HCT116 (cell line): ENCODE results near the gene PRSS36.

ENCODE experiments used
- ELF1 ChIP-seq: IDR thresholded peaks from 2 replicates; pipeline ENCODE4 v1.6.1; 2012; ENCODE audit warnings: low read depth, borderline replicate concordance
- EZH2 ChIP-seq: fragments of 200-600 bp; sonication (generic); IDR thresholded peaks from 2 replicates; pipeline ENCODE4 v1.6.1; 2017; ENCODE audit warnings: antibody characterized with exemption, mixed run types
- EZH2phosphoT487 ChIP-seq: fragments of 200-600 bp; IDR thresholded peaks from 2 replicates; pipeline ENCODE4 v1.6.1; 2018; ENCODE audit warnings: antibody characterized with exemption, borderline replicate concordance
- JUND ChIP-seq: IDR thresholded peaks from 2 replicates; pipeline ENCODE4 v1.6.1; 2012
- POLR2A ChIP-seq: IDR thresholded peaks from 2 replicates; pipeline ENCODE4 v1.7.0; 2011; ENCODE audit warnings: borderline replicate concordance; ENCODE audit not compliant: insufficient read depth, insufficient read length; ENCODE audit errors: extremely low read depth
- POLR2AphosphoS5 ChIP-seq: IDR thresholded peaks from 2 replicates; pipeline ENCODE4 v1.6.1; 2011; ENCODE audit warnings: mild to moderate bottlenecking, low read depth, low read length, moderate library complexity
- RAD21 ChIP-seq: IDR thresholded peaks from 2 replicates; pipeline ENCODE4 v1.6.1; 2012; ENCODE audit warnings: low read depth, mild to moderate bottlenecking
- SIN3A ChIP-seq: IDR thresholded peaks from 2 replicates; pipeline ENCODE4 v1.6.1; 2012; ENCODE audit warnings: low read depth
- SRF ChIP-seq: IDR thresholded peaks from 2 replicates; pipeline ENCODE4 v1.6.1; 2012; ENCODE audit warnings: low read depth
- YY1 ChIP-seq: IDR thresholded peaks from 2 replicates; pipeline ENCODE4 v1.6.1; 2011; ENCODE audit warnings: low read length, low read depth, moderate library complexity, mild to moderate bottlenecking; ENCODE audit not compliant: insufficient replicate concordance; ENCODE audit errors: extremely low read depth
- ZFX ChIP-seq: fragments of 450-650 bp; IDR thresholded peaks from 2 replicates; pipeline ENCODE4 v1.6.1; 2017
- TF ChIP-seq, protein P1 (sequence below), 3 experiments: fragments of 200-600 bp in 1 of 3; sonication (generic) in 1 of 3; IDR thresholded peaks in 2 of 3; conservative IDR thresholded peaks in 1 of 3; 2 replicates each; pipeline ENCODE4 v1.5.1; 2012 to 2017; ENCODE audit warnings: low read depth in 2 of 3, low read length in 2 of 3, antibody characterized with exemption in 1 of 3, borderline replicate concordance in 1 of 3, control low read depth in 1 of 3, mild to moderate bottlenecking in 1 of 3, mixed read lengths in 1 of 3, mixed run types in 1 of 3, moderate library complexity in 1 of 3; ENCODE audit not compliant: insufficient read depth in 1 of 3
- TF ChIP-seq, protein P2 (sequence below): IDR thresholded peaks from 2 replicates; pipeline ENCODE4 v1.6.1; 2011; ENCODE audit warnings: mild to moderate bottlenecking, low read length, moderate library complexity; ENCODE audit not compliant: insufficient replicate concordance; ENCODE audit errors: extremely low read depth
- TF ChIP-seq, protein P3 (sequence below): IDR thresholded peaks from 2 replicates; pipeline ENCODE4 v1.6.1; 2012; ENCODE audit warnings: low read depth

GRCh38 chr16:31187808-31188189 lies 37.9 kb upstream of the PRSS36 start:
- TF ChIP-seq, protein P1, sequence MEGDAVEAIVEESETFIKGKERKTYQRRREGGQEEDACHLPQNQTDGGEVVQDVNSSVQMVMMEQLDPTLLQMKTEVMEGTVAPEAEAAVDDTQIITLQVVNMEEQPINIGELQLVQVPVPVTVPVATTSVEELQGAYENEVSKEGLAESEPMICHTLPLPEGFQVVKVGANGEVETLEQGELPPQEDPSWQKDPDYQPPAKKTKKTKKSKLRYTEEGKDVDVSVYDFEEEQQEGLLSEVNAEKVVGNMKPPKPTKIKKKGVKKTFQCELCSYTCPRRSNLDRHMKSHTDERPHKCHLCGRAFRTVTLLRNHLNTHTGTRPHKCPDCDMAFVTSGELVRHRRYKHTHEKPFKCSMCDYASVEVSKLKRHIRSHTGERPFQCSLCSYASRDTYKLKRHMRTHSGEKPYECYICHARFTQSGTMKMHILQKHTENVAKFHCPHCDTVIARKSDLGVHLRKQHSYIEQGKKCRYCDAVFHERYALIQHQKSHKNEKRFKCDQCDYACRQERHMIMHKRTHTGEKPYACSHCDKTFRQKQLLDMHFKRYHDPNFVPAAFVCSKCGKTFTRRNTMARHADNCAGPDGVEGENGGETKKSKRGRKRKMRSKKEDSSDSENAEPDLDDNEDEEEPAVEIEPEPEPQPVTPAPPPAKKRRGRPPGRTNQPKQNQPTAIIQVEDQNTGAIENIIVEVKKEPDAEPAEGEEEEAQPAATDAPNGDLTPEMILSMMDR (IDR thresholded peaks at IDR 0.05 in 2 of 3, conservative IDR thresholded peaks at IDR 0.05 in 1 of 3; ENCODE audit: borderline replicate concordance in 1 of 3, insufficient read depth in 1 of 3, low read depth in 2 of 3, low read length in 2 of 3): no peak
- TF ChIP-seq ELF1 (no peak), EZH2 (no peak), SRF (no peak), YY1 (no peak), POLR2A (no peak), EZH2phosphoT487 (no peak), ZFX (no peak), POLR2AphosphoS5 (peak; percentile 33; the same call in 1 of the 2 replicates), RAD21 (no peak), SIN3A (no peak), JUND (no peak)
- TF ChIP-seq, protein P2, sequence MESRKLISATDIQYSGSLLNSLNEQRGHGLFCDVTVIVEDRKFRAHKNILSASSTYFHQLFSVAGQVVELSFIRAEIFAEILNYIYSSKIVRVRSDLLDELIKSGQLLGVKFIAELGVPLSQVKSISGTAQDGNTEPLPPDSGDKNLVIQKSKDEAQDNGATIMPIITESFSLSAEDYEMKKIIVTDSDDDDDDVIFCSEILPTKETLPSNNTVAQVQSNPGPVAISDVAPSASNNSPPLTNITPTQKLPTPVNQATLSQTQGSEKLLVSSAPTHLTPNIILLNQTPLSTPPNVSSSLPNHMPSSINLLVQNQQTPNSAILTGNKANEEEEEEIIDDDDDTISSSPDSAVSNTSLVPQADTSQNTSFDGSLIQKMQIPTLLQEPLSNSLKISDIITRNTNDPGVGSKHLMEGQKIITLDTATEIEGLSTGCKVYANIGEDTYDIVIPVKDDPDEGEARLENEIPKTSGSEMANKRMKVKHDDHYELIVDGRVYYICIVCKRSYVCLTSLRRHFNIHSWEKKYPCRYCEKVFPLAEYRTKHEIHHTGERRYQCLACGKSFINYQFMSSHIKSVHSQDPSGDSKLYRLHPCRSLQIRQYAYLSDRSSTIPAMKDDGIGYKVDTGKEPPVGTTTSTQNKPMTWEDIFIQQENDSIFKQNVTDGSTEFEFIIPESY: no peak
- TF ChIP-seq, protein P3, sequence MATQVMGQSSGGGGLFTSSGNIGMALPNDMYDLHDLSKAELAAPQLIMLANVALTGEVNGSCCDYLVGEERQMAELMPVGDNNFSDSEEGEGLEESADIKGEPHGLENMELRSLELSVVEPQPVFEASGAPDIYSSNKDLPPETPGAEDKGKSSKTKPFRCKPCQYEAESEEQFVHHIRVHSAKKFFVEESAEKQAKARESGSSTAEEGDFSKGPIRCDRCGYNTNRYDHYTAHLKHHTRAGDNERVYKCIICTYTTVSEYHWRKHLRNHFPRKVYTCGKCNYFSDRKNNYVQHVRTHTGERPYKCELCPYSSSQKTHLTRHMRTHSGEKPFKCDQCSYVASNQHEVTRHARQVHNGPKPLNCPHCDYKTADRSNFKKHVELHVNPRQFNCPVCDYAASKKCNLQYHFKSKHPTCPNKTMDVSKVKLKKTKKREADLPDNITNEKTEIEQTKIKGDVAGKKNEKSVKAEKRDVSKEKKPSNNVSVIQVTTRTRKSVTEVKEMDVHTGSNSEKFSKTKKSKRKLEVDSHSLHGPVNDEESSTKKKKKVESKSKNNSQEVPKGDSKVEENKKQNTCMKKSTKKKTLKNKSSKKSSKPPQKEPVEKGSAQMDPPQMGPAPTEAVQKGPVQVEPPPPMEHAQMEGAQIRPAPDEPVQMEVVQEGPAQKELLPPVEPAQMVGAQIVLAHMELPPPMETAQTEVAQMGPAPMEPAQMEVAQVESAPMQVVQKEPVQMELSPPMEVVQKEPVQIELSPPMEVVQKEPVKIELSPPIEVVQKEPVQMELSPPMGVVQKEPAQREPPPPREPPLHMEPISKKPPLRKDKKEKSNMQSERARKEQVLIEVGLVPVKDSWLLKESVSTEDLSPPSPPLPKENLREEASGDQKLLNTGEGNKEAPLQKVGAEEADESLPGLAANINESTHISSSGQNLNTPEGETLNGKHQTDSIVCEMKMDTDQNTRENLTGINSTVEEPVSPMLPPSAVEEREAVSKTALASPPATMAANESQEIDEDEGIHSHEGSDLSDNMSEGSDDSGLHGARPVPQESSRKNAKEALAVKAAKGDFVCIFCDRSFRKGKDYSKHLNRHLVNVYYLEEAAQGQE: no peak
